HG03575 (cell line): ENCODE results near the gene KRTAP10-12.
"Not testable (repeated sequence)": the region's sequence is repeated elsewhere in the genome, so short reads cannot be mapped to it uniquely, and the experiment has no call there.

Experiments used
- ATAC-seq: cut with Tn5 transposase; IDR thresholded peaks from one replicate; pipeline ENCODE4 v1.9.1; 2021; ENCODE audit not compliant: unreplicated experiment, insufficient number of reproducible peaks, low FRiP score; ENCODE audit errors: extremely low read depth

KRTAP10-12 gene

GRCh38 chr21:44697172-44697810 is at the start of gene KRTAP10-12:
Gene KRTAP10-12, plus strand, starts transcription at chr21:44697172. Its CDS starts 30 bp downstream, at chr21:44697202.
- not testable (repeated sequence) for ATAC-seq

GRCh38 chr21:44647222-44647552 is 49.8 kb upstream of the KRTAP10-12 start:
- ATAC-seq, result no peak

GRCh38 chr21:44648557-44649311 is 48.2 kb upstream of the KRTAP10-12 start:
- no peak for ATAC-seq

- ATAC-seq, result no peak
Observed at GRCh38 chr21:44649521-44650100, 47.4 kb upstream of the KRTAP10-12 start.

- no peak for ATAC-seq
Observed at GRCh38 chr21:44650265-44650972, 46.6 kb upstream of the KRTAP10-12 start.

- ATAC-seq, result no peak
Observed at GRCh38 chr21:44650973-44651675, 45.8 kb upstream of the KRTAP10-12 start.

- ATAC-seq, result no peak
Observed at GRCh38 chr21:44653123-44653522, 43.8 kb upstream of the KRTAP10-12 start.

- no peak for ATAC-seq
Observed at GRCh38 chr21:44653656-44654575, 43.1 kb upstream of the KRTAP10-12 start.

- no peak for ATAC-seq
Observed at GRCh38 chr21:44654576-44655175, 42.3 kb upstream of the KRTAP10-12 start, which contains the start of gene KRTAP12-4. Gene KRTAP12-4, minus strand, starts transcription at chr21:44654659. Its CDS starts 45 bp downstream, at chr21:44654614.

GRCh38 chr21:44656868-44657267 is 40.1 kb upstream of the KRTAP10-12 start:
- ATAC-seq, result no peak

- ATAC-seq, result no peak
Observed at GRCh38 chr21:44657635-44658540, 39.1 kb upstream of the KRTAP10-12 start, which contains the start of gene KRTAP12-3. Gene KRTAP12-3, plus strand, starts transcription at chr21:44657932. Its CDS starts 48 bp downstream, at chr21:44657980.

- ATAC-seq, result no peak
Observed at GRCh38 chr21:44658541-44658910, 38.4 kb upstream of the KRTAP10-12 start.

GRCh38 chr21:44658913-44659595 is 37.9 kb upstream of the KRTAP10-12 start:
- ATAC-seq, result no peak

- not testable (repeated sequence) for ATAC-seq
Observed at GRCh38 chr21:44661567-44661966, 35.4 kb upstream of the KRTAP10-12 start.

GRCh38 chr21:44664691-44665090 is 32.3 kb upstream of the KRTAP10-12 start:
- no peak for ATAC-seq
